ENCODE results near the gene MLPH. TPM values are rescaled to one million over a fixed set of nuclear protein-coding genes. Genes with fewer than 3 reads are reported as not detected.

MLPH gene
- total and polyA plus RNA-seq, 9 of the 15 experiments (the other 6 are each of a cell fraction or from before 2014, with no cell fraction given): 0.22 TPM; not detected in 8

- no peak for DNase-seq (ENCODE audit: extremely low read depth in 1 of 4, low spot score in 3 of 4)
- ATAC-seq: no peak
- BruUV-seq (replicated peaks): no TSS peak
- Histone ChIP-seq H3K79me2 (ENCODE audit: control insufficient read depth, insufficient read depth, low read length) (no peaks in the 10 kb centered on the region), H3K9ac (ENCODE audit: insufficient read depth in 1 of 2, low read depth in 2 of 2, low read length in 2 of 2) (no peak overlapping the region), H3K4me3 (no peak overlapping the region), H3K36me3 (ENCODE audit: control insufficient read depth, insufficient read depth, low read length) (no peaks in the 10 kb centered on the region), H3K4me1 (replicated peaks in 1 of 2; ENCODE audit: control insufficient read depth in 2 of 2, insufficient read depth in 2 of 2, low read length in 2 of 2) (peaks cover 0 to 3% of the 10 kb centered on the region in 2 experiments; a peak in 2 of 5 replicates), H3K4me2 (ENCODE audit: insufficient read depth, low read length) (no peak overlapping the region), H3K9me1 (ENCODE audit: control insufficient read depth, insufficient read depth, low read length) (no peaks in the 10 kb centered on the region), H3K27ac (ENCODE audit: extremely low read depth, low read depth, low read length) (no peak overlapping the region), H3K9me3 (replicated peaks; ENCODE audit: control insufficient read depth, insufficient read depth, low read depth, low read length) (no peaks in the 10 kb centered on the region; the same call in 1 of the 2 replicates), H3K27me3 (ENCODE audit: control insufficient read depth in 2 of 2, insufficient read depth in 2 of 2, low read length in 2 of 2) (peaks cover 4 to 30% of the 10 kb centered on the region in 2 experiments; a peak in 4 of 5 replicates), H4K20me1 (replicated peaks; ENCODE audit: control insufficient read depth, insufficient read depth, low read length) (no peaks in the 10 kb centered on the region), H2AFZ (ENCODE audit: low read depth, low read length) (no peak overlapping the region)
- WGBS (ENCODE audit: insufficient coverage, low coverage, missing lambda C conversion rate): 1% methylated on average over 10 of the region's 16 CpGs
- in situ Hi-C loops (cut with MboI) (loop anchor here (10.0 kb wide), 1 partner anchor 443 kb away; no protein-coding TSS in a partner anchor), intact Hi-C loops (cut with micrococcal nuclease) (no loop called here)
- FAIRE-seq: no peak
- ChIA-PET CTCF (ENCODE audit: low intra/inter-chr PET ratio) (no interaction called here), POLR2A (interaction anchor here (0.5 kb wide), 1 partner anchor 63 kb away, joined by 3 read pairs; no protein-coding TSS in a partner anchor)
- TF ChIP-seq TRIM24 (IDR thresholded peaks at IDR 0.05) (no peak), KAT8 (IDR thresholded peaks at IDR 0.05; ENCODE audit: low read depth) (no peak), PHF8 (IDR thresholded peaks at IDR 0.05; ENCODE audit: borderline replicate concordance, low read length) (no peak), NCOA6 (IDR thresholded peaks at IDR 0.05) (no peak), TAF15 (IDR thresholded peaks at IDR 0.05; ENCODE audit: low read depth, low read length) (no peak), RFX5 (IDR thresholded peaks at IDR 0.05; ENCODE audit: low read depth, low read length) (no peak), HMG20B (CRISPR knock-in tag; IDR thresholded peaks at IDR 0.05) (no peak), MYBL2 (IDR thresholded peaks at IDR 0.05; ENCODE audit: low read depth) (no peak), MYBL2 (CRISPR knock-in tag; IDR thresholded peaks at IDR 0.05; ENCODE audit: borderline replicate concordance) (no peak), TCF3 (CRISPR knock-in tag; IDR thresholded peaks at IDR 0.05) (no peak), ZNF124 (CRISPR knock-in tag; IDR thresholded peaks at IDR 0.05) (no peak), ZNF232 (CRISPR knock-in tag; IDR thresholded peaks at IDR 0.05) (no peak), HDAC8 (tag; IDR thresholded peaks at IDR 0.05) (no peak), ZNF143 (CRISPR knock-in tag; IDR thresholded peaks at IDR 0.05) (no peak), ZNF507 (tag; conservative IDR thresholded peaks at IDR 0.05) (no peak), MNT (conservative IDR thresholded peaks at IDR 0.05) (no peak), ZNF324 (CRISPR knock-in tag; IDR thresholded peaks at IDR 0.05) (no peak)
- TF ChIP-seq, protein P1, sequence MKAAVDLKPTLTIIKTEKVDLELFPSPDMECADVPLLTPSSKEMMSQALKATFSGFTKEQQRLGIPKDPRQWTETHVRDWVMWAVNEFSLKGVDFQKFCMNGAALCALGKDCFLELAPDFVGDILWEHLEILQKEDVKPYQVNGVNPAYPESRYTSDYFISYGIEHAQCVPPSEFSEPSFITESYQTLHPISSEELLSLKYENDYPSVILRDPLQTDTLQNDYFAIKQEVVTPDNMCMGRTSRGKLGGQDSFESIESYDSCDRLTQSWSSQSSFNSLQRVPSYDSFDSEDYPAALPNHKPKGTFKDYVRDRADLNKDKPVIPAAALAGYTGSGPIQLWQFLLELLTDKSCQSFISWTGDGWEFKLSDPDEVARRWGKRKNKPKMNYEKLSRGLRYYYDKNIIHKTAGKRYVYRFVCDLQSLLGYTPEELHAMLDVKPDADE (conservative IDR thresholded peaks at IDR 0.05; ENCODE audit: control insufficient read depth, low read depth, low read length): no peak
- TF ChIP-seq, protein P2, sequence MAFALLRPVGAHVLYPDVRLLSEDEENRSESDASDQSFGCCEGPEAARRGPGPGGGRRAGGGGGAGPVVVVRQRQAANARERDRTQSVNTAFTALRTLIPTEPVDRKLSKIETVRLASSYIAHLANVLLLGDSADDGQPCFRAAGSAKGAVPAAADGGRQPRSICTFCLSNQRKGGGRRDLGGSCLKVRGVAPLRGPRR (CRISPR knock-in tag; IDR thresholded peaks at IDR 0.05): no peak
Observed at GRCh38 chr2:237567276-237568029, 80.4 kb downstream of the MLPH start.

Data from K562 (cell line).